ENCODE data around the gene UCHL1. TPM values are rescaled to one million over a fixed set of nuclear protein-coding genes. Genes with fewer than 3 reads are reported as not detected.

UCHL1 gene
- 1,761 and 1,994 TPM in 2 replicates for total RNA-seq

DNA sequence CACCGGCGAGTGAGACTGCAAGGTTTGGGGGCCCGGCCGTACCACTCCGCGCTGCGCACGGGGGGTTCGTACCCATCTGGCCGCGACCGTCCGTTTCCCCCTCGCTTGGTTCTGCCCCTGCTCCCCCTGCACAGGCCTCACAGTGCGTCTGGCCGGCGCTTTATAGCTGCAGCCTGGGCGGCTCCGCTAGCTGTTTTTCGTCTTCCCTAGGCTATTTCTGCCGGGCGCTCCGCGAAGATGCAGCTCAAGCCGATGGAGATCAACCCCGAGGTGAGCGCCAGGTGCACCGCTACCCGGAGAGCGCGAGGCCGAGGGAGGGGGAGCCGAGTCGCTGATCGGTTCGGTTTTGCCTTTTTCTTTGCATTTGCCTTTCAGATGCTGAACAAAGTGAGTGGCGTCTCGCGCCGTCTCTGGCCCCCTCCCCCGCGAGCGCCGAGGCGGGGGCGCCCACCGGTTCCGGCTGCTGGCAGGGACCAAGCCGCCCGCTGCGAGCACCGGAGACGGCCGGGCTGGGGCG is at the start of gene UCHL1:
UCHL1 (plus strand) TSS at position 189 of the 517 bp plus-strand sequence; CDS start at position 238, 49 bp downstream.
- Histone ChIP-seq H3K4me3 (ENCODE audit: low read depth, low read length) (peak within 1 kb of the TSS; percentile 96), H3K27me3 (ENCODE audit: control insufficient read depth, insufficient read depth, low read length) (no peaks in the 10 kb centered on the region), H3K36me3 (ENCODE audit: control insufficient read depth, insufficient read depth, low read length) (peaks cover 3% of the 10 kb centered on the region)
- TF ChIP-seq, protein P1, sequence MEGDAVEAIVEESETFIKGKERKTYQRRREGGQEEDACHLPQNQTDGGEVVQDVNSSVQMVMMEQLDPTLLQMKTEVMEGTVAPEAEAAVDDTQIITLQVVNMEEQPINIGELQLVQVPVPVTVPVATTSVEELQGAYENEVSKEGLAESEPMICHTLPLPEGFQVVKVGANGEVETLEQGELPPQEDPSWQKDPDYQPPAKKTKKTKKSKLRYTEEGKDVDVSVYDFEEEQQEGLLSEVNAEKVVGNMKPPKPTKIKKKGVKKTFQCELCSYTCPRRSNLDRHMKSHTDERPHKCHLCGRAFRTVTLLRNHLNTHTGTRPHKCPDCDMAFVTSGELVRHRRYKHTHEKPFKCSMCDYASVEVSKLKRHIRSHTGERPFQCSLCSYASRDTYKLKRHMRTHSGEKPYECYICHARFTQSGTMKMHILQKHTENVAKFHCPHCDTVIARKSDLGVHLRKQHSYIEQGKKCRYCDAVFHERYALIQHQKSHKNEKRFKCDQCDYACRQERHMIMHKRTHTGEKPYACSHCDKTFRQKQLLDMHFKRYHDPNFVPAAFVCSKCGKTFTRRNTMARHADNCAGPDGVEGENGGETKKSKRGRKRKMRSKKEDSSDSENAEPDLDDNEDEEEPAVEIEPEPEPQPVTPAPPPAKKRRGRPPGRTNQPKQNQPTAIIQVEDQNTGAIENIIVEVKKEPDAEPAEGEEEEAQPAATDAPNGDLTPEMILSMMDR (IDR thresholded peaks at IDR 0.05; ENCODE audit: insufficient read depth, low read length, poor library complexity, severe bottlenecking): no peak
- peak; percentile 56 for DNase-seq (ENCODE audit: low read depth)

DNA sequence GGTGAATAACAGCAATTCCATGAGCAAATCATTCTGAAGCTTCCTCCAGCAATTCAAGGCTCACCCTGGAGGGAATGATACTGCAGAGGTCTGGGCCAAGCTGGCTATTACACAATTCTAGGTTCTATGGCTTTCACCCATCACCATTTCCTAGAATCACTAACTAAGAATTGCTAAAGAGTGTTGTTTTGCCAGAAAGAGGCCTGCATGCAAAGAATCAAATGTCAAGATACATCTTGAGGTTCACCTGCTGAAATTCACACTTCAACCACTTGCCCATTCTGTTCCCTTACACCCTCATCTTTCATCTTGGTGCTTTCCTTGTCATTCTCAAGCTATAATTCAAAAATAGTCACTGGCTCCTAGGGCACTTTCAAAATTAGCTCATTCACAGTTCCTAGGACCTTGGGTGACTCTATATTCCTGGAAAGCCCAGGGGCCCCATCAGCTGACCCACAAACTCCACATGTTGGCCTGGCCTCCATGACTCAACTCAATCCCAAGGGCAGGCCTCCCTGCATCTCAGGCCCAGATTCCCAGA is 49.4 kb upstream of the UCHL1 start:
- DNase-seq (ENCODE audit: low read depth): no peak
- no peak overlapping the region for H3K4me3 ChIP-seq (ENCODE audit: low read depth, low read length)
- H3K36me3 ChIP-seq (ENCODE audit: control insufficient read depth, insufficient read depth, low read length): no peaks in the 10 kb centered on the region
- H3K27me3 ChIP-seq (ENCODE audit: control insufficient read depth, insufficient read depth, low read length): no peaks in the 10 kb centered on the region
- TF ChIP-seq, protein P1 (IDR thresholded peaks at IDR 0.05; ENCODE audit: insufficient read depth, low read length, poor library complexity, severe bottlenecking): no peak

DNA sequence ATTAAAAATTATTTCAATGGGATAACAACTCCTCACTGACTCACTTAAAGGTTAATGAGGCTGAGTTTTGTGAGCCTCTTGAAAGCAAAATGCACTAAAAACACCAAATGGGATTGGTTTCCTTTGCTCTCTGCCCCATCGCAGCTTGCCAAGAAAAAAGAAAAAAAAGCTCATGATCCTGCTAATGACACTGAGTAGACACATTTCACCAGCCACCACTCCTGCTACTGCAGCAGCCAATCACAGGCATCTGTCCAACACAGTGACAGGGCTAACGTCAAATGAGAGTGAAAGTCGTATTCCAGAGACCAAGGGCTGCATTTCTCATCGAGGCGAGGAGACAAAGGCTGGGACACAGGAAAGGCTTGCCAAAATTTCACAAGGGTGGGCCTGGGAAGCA is 47.5 kb upstream of the UCHL1 start:
- TF ChIP-seq, protein P1 (IDR thresholded peaks at IDR 0.05; ENCODE audit: insufficient read depth, low read length, poor library complexity, severe bottlenecking): no peak

DNA sequence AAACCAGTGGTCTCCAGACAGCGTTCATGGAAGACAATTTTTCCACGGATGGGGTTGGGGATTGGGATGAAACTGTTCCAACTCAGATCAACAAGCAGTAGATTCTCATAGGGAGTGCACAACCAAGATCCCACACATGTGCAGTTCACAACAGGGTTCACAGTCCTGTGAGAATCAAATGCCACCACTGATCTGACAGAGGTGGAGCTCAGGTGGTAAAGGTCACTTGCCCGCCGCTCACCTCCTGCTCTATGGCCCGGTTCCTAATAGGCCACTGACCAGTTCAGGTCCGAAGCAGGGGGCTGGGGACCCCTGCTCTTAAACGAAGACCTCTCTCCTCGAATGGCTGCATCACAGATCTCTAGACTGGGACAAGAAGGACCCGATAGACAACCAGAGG is 46.8 kb upstream of the UCHL1 start:
- no peak overlapping the region for H3K4me3 ChIP-seq (ENCODE audit: low read depth, low read length)
- DNase-seq (ENCODE audit: low read depth): no peak
- no peaks in the 10 kb centered on the region for H3K27me3 ChIP-seq (ENCODE audit: control insufficient read depth, insufficient read depth, low read length)
- no peaks in the 10 kb centered on the region for H3K36me3 ChIP-seq (ENCODE audit: control insufficient read depth, insufficient read depth, low read length)
- TF ChIP-seq, protein P1 (IDR thresholded peaks at IDR 0.05; ENCODE audit: insufficient read depth, low read length, poor library complexity, severe bottlenecking): no peak

More for the DNA sequence above, 47.5 kb upstream of the UCHL1 start:
- Histone ChIP-seq H3K4me3 (ENCODE audit: low read depth, low read length) (no peak overlapping the region), H3K27me3 (ENCODE audit: control insufficient read depth, insufficient read depth, low read length) (no peaks in the 10 kb centered on the region), H3K36me3 (ENCODE audit: control insufficient read depth, insufficient read depth, low read length) (no peaks in the 10 kb centered on the region)
- no peak for DNase-seq (ENCODE audit: low read depth)

DNA sequence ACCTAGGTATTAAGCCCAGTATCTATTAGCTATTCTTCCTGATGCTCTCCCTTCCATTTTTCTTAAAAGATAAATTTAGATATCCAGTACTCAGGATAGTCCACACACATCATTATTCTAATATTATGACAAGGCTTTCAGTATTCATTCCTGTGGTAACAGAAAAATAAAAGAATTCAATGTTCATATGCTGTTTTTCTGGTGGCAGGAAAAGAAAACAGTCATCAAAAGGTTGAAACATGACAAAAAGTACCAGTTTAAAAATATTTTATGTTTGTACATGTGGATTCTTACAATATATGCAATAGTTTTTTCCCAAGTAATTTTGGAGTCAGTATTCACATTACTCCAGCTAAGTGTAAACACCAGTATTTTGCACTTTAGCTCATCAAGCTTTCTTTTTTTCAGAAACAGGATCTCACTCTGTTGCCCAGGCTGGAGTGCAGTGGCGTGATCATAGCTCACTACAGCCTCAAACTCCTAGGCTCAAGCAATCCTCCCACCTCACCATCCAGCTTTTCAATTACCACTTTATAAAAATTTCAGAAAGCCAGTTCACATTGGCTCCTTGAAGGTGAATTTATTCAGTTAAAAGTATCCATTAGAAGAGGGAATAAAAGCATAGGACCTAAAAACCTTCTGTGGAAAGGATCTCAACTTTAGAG is 44.6 kb upstream of the UCHL1 start:
- H3K27me3 ChIP-seq (ENCODE audit: control insufficient read depth, insufficient read depth, low read length): no peaks in the 10 kb centered on the region
- DNase-seq (ENCODE audit: low read depth): no peak
- peak overlapping the region; percentile 91 for H3K4me3 ChIP-seq (ENCODE audit: low read depth, low read length)
- no peaks in the 10 kb centered on the region for H3K36me3 ChIP-seq (ENCODE audit: control insufficient read depth, insufficient read depth, low read length)
- TF ChIP-seq, protein P1 (IDR thresholded peaks at IDR 0.05; ENCODE audit: insufficient read depth, low read length, poor library complexity, severe bottlenecking): no peak

Measured in kidney epithelial cell (primary cell).